Brain microvascular endothelial cell (primary cell): ENCODE results near the gene TSPEAR.
"Not testable (repeated sequence)": the region's sequence is repeated elsewhere in the genome, so short reads cannot be mapped to it uniquely, and the experiment has no call there.

ENCODE experiments used
- DNase-seq: peaks from one replicate; pipeline ENCODE4 v3.0.0-alpha.2; 2020
- H3K27ac ChIP-seq: fragments of 250-450 bp; sonication (Bioruptor Pico); 2 replicates; pipeline ENCODE4 v1.5.1; 2020; ENCODE audit warnings: mild to moderate bottlenecking, moderate library complexity
- H3K27me3 ChIP-seq: fragments of 250-450 bp; sonication (Bioruptor Pico); replicated peaks from 2 replicates; pipeline ENCODE4 v1.5.1; 2020; ENCODE audit warnings: mild to moderate bottlenecking
- H3K36me3 ChIP-seq: fragments of 250-450 bp; sonication (Bioruptor Pico); replicated peaks from 2 replicates; pipeline ENCODE4 v1.5.1; 2020; ENCODE audit warnings: mild to moderate bottlenecking
- H3K4me3 ChIP-seq: 2 replicates; pipeline ENCODE4 v1.5.1; 2011; ENCODE audit warnings: low read depth, mild to moderate bottlenecking, control low read depth, low read length, moderate library complexity
- CTCF ChIP-seq: IDR thresholded peaks from 2 replicates; pipeline ENCODE4 v1.5.1; 2011; ENCODE audit warnings: low read depth, mild to moderate bottlenecking, moderate library complexity, low read length, control low read depth, inconsistent platforms; ENCODE audit errors: missing control alignments
- in situ Hi-C: cut with HindIII; loops from 2 replicates; pipeline ENCODE4 v1.10.0; 2017; ENCODE audit warnings: low sequenced_read_pairs, low pct_ligation_motif_present

TSPEAR gene

GRCh38 chr21:44479556-44480199 is 231.7 kb downstream of the TSPEAR start:
- in situ Hi-C loops: not testable (repeated sequence)
- peak; percentile 65 for TF ChIP-seq CTCF
- peak; percentile 20 for DNase-seq

GRCh38 chr21:44478801-44479167 is 232.6 kb downstream of the TSPEAR start:
- in situ Hi-C loops: no loop called here
- Histone ChIP-seq H3K27me3 (no peaks in the 10 kb centered on the region), H3K4me3 (no peak overlapping the region), H3K27ac (no peak overlapping the region), H3K36me3 (no peaks in the 10 kb centered on the region)
- DNase-seq: no peak
- TF ChIP-seq CTCF: no peak

More at GRCh38 chr21:44479556-44480199, 231.7 kb downstream of the TSPEAR start:
- not testable (repeated sequence) for H3K27me3 ChIP-seq, H3K36me3 ChIP-seq, H3K27ac ChIP-seq, H3K4me3 ChIP-seq

- H3K27ac ChIP-seq: no peak overlapping the region
Measured at GRCh38 chr21:44478124-44478800, 233.1 kb downstream of the TSPEAR start.

GRCh38 chr21:44477712-44478111 is 233.7 kb downstream of the TSPEAR start:
- no peak overlapping the region for H3K27ac ChIP-seq
- in situ Hi-C loops: no loop called here
- no peaks in the 10 kb centered on the region for H3K27me3 ChIP-seq
- no peak for DNase-seq
- no peak for TF ChIP-seq CTCF
- no peaks in the 10 kb centered on the region for H3K36me3 ChIP-seq
- no peak overlapping the region for H3K4me3 ChIP-seq

More at GRCh38 chr21:44478124-44478800, 233.1 kb downstream of the TSPEAR start:
- no peaks in the 10 kb centered on the region for H3K27me3 ChIP-seq
- no peaks in the 10 kb centered on the region for H3K36me3 ChIP-seq
- no peak for DNase-seq
- H3K4me3 ChIP-seq: no peak overlapping the region
- TF ChIP-seq CTCF: no peak
- in situ Hi-C loops: no loop called here

GRCh38 chr21:44477131-44477530 is 234.2 kb downstream of the TSPEAR start:
- H3K27ac ChIP-seq: no peak overlapping the region
- no peaks in the 10 kb centered on the region for H3K27me3 ChIP-seq
- H3K4me3 ChIP-seq: no peak overlapping the region
- no peaks in the 10 kb centered on the region for H3K36me3 ChIP-seq
- in situ Hi-C loops: no loop called here
- DNase-seq: no peak
- TF ChIP-seq CTCF: no peak

GRCh38 chr21:44475266-44475845 is 236.0 kb downstream of the TSPEAR start:
- no peaks in the 10 kb centered on the region for H3K36me3 ChIP-seq
- no peaks in the 10 kb centered on the region for H3K27me3 ChIP-seq
- DNase-seq: no peak
- H3K4me3 ChIP-seq: no peak overlapping the region
- in situ Hi-C loops: no loop called here
- no peak for TF ChIP-seq CTCF
- no peak overlapping the region for H3K27ac ChIP-seq
